Right renal pelvis (tissue), 4 donors: Measurements from ENCODE around the gene EIF5. TPM values are rescaled to one million over a fixed set of nuclear protein-coding genes. Genes with fewer than 3 reads are reported as not detected.
"Not testable (repeated sequence)": the region's sequence is repeated elsewhere in the genome, so short reads cannot be mapped to it uniquely, and the experiment has no call there.

Experiments
- DNase-seq, 4 donors: peaks; one replicate each; pipeline ENCODE4 v3.0.0-alpha.2; 2013; ENCODE audit warnings: low read depth in 4 of 4, low spot score in 3 of 4, missing footprints in 1 of 4
- polyA plus RNA-seq, 4 donors: library from polyadenylated mRNA; unstranded; fragments of 120-200 nt; gene quantifications; one replicate each; pipeline ENCODE4 v1.2.1, GENCODE V29; 2013; ENCODE audit not compliant: insufficient read length in 4 of 4

The EIF5 gene
- polyA plus RNA-seq, 4 donors, result 228 to 242 (median 233) TPM

GRCh38 chr14:103332143-103332919, 1.7 kb upstream of the EIF5 start:
- no peak for DNase-seq

DNA sequence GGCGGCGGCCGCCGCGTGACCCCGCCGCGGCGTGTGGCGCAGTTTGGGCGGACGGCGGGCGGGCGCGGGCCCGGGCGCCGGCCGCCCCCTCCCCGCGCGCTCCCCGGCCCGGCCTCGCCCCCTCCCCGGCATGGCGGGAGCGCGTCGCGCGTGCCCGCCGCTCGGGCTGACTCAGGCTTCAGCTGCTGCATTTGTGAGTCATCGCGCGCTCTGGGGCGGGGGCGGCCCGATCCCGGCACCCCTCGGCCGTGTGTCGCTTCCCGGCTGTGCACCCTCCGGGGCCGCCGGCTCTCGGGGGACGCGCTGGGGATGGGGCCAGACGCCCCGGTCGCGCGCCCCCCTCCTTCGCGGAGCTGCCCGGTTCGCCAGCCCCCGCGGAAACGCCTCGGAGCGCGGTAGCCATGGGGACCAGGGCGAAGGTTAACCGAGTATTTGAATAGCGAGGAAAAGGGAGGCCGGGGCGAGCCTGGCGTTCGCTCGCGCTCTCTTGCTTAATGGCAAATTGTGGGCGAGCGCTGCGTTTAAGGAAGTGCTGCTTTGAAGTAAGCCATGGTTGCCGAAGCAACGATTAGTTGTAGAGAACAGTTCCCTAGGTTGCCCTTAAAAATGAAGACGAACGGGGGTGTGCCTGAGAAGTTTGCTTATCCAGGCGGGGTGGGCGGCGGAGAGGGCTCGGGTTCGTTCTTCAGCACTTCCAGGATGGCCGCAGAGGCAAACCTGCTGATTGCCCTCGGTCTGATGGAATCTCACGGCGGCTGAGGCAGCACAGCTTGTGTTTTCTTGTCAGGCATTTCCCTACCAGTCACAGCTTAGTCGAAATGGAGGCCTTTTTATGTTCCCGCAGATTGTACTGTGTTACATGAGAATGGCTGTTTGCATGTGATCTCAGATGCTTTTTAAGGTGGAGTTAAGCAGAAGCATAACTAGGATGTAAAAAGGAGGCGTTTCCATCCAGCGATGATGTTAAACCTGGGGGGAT, 896 bp downstream of the EIF5 start:
- peak; percentile 38 to 54 (median 46) for DNase-seq

DNA sequence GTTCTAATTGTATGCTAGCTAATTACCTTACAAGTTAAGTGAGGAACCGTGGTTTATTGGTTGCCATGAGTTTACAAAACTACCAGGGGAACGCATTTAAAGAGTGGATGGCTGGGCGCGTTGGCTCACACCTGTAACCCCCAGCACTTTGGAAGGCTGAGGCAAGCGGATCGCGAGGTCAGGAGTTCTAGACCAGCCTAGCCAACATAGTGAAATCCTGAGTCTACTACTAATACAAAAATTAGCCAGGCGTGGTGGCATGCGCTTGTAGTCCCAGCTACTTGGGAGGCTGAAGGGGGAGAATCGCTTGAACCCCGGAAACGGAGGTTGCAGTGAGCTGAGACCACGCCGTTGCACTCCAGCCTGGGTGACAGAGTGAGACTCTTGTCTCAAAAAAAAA, 2.2 kb downstream of the EIF5 start:
- DNase-seq, result no peak

- DNase-seq, result no peak
Measured at GRCh38 chr14:103337794-103338193, 3.8 kb downstream of the EIF5 start.

- no peak for DNase-seq
Measured at GRCh38 chr14:103339561-103339960, 5.5 kb downstream of the EIF5 start.

DNA sequence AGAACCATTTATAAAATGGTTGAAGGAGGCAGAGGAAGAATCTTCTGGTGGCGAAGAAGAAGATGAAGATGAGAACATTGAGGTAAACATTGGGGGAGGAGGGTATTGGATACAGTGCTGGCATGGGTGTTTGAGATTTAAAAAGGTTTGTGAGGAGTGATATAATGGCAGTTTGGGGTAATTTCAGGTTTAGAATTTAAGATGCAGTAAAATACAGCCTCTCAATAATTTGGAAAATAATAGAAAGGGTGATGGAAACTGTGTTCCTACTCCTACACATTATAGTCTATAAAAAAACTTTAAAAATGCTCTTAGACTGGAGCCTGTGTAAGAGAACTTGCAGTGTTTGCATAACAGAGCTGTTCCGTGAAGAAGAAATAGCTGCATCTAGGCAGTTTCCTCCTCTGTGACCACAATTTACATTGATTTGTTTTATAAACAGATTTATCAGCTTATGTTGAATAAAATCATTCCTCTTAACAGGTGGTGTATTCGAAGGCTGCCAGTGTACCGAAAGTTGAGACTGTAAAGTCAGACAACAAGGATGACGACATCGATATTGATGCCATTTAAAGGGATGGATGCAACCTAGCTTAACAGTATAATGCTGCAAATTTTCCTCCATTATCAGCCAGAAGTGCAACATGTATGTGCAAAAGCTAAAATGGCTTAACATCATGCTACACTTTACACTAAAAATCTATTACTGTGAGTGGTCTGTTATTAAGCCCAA, 6.6 kb downstream of the EIF5 start:
- no peak for DNase-seq

DNA sequence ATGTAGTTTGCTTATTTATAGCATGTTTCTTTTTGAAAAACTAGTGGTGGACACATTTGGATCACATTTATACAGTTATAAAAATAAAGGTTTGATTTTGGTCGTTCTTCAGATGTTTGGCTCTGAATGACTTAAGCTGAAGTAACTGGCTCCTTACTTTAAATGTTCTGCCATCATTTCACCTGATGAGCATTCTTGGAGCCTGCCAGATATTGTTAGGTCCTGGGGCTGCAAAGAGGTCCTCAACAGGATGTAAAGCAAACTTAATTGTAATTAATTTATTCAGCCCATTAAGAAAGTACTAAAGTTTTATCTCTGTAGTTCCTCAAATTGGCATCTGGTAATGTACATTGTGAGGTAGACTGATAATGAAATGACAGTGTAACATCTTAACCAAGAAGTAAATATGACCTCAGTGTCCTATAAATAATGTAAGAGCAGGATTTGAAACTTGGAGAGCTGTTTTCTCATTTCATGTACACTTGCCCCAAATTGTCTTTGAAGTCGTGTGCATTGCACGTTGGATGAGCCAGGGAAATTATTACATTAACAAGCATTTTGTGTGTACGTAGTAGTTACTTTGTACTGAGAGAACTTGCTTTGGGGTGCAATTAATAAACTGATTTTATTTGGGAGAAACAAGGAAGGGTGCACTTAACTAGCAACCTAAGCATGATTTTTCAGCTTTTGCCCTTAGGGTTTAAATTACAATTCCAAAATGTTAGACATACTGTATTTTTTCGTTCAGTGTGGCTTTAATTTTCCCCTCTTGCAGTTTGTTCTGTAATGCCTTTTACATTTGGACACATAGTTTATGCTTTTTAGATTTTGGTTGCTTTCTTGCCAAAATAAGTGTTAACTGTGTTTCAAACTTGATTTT, 7.5 kb downstream of the EIF5 start:
- no peak for DNase-seq

DNA sequence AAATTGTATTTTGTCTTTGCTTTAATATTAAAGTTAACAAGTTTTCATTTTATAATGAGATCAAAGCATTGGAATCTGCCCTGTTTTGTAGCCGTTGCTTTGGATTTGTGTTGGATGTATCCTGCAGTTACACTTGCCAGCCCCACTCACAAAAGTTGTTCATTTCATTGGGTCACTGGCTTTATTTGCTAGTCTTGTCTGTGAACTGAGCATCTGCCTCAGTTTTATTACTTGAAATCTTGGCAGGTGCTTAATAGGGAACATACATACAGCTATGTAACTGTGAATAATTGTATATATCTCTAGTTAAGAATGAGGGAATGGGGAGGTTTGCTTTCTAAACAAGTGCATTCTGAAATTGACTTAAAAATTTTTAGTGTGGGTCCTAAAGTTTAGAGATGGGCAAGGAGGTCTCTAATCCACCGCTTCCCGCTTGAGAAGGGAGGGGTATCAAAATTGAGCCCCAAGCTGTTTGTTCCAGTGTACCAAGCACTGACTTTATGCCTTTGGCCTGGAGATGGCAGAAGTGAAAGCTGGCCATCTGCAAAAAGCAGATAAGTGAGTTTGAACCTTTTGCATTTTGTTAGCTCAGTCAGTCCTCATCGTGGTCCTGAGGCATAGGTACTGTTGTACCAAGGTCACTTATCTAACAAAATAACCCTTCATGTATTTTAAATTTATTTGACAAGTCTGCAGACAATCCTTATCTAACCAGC, 9.3 kb downstream of the EIF5 start:
- DNase-seq, result no peak

- DNase-seq, result no peak
Measured at GRCh38 chr14:103343905-103344797, 10.1 kb downstream of the EIF5 start.

- DNase-seq, result no peak
Measured at GRCh38 chr14:103346286-103346685, 12.2 kb downstream of the EIF5 start.

- DNase-seq, result no peak
Measured at GRCh38 chr14:103347091-103347815, 13.2 kb downstream of the EIF5 start.

- no peak for DNase-seq
Measured at GRCh38 chr14:103348154-103348553, 14.1 kb downstream of the EIF5 start.

DNA sequence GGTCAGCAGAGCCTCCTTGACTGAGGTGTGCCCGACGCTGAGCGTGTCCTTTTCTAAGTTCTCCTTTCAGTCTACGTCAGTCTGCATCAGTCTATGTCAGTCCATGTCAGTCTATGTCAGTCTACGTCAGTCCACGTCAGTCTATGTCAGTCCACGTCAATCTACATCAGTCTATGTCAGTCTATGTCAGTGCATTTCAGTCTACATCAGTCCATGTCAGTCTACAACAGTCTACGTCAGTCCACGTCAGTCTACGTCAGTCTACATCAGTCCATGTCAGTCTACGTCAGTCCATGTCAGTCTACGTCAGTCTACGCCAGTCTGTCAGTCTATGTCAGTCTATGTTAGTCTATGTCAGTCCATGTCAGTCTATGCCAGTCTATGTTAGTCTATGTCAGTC, 15.9 kb downstream of the EIF5 start:
- DNase-seq, result no peak

GRCh38 chr14:103353362-103353761, 19.3 kb downstream of the EIF5 start:
- no peak for DNase-seq

GRCh38 chr14:103354141-103354540, 20.1 kb downstream of the EIF5 start:
- DNase-seq, result no peak

DNA sequence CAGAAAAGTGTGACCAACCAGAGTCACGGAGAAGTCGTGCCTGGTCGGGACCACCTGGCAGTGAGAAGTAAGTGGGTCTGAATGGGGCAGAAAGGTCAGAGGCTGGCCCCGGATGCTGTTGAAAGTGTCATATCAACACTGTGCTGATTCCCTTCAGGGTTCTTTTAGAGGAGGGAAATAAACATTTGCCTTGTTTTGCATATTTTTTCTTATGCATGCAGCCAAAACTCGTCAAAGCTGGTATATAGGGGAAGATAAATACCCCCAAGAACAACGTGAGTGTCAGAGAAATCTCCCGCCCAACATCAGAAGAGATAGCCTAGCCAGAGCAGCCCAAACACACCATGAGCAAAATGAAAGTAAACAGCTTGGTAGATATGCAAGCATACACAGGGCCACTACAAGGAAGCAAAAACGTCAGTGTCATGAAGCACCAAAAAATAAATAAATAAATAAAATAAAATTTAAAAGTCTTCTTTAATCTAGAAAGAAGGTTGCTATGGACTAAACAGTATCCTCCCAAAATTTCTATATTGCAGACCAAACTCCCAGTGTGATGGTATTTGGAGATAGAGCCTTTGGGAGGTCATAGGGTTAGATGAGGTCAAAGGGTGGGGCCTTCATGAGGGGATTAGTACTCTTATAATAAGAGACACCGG, 22.1 kb downstream of the EIF5 start:
- no peak for DNase-seq

GRCh38 chr14:103357552-103357951, 23.5 kb downstream of the EIF5 start:
- not testable (repeated sequence) for DNase-seq
